Tibial nerve (tissue), 3 donors: ENCODE results near the gene ADGRL1.

Source experiments
- CTCF ChIP-seq, 5 experiments: fragments of 200-600 bp in 3 of 5; fragments of 450-650 bp in 2 of 5; sonication (generic) in 3 of 5; IDR thresholded peaks; one replicate each; pipeline ENCODE4 v1.5.1; 2016 to 2019; ENCODE audit warnings: antibody characterized with exemption in 5 of 5, mild to moderate bottlenecking in 3 of 5, moderate library complexity in 2 of 5
- POLR2A ChIP-seq, 2 donors: fragments of 450-650 bp; IDR thresholded peaks; one replicate each; pipeline ENCODE4 v1.6.1; 2017; ENCODE audit warnings: antibody characterized with exemption in 2 of 2, mild to moderate bottlenecking in 2 of 2, moderate library complexity in 2 of 2

DNA sequence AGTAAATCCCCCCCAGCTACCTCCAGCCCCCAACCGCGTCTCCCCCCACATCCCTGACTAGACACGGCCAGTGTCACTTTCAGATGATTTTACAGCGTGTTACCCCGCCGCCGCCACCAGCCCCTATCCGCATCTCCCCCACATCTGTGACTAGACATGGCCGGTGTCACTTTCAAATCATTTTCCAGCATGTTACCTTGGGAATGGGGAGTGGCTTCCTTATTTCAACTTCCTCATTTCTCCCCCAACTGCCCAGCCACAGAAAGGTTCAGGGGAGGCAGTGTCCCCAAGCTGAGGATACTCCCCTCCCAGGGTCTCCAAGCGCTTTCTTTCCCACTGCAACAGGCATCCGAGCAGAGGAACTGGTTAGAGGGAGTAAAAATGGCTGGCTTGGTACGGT is 18.4 kb downstream of the ADGRL1 start:
- TF ChIP-seq CTCF (IDR thresholded peaks at IDR 0.05) (no peak), POLR2A (IDR thresholded peaks at IDR 0.05) (no peak)
